Fibroblast of skin of right quadriceps (primary cell): ENCODE measurements around the gene FAM170B.

ENCODE experiments used
- DNase-seq: peaks from one replicate; pipeline ENCODE4 v3.0.0-alpha.2; 2013

The FAM170B gene

GRCh38 chr10:49151025-49151445, 17.2 kb upstream of the FAM170B start:
- peak; percentile 9 for DNase-seq

- no peak for DNase-seq
Observed at GRCh38 chr10:49150426-49150825, 16.6 kb upstream of the FAM170B start.

GRCh38 chr10:49149881-49150280, 16.1 kb upstream of the FAM170B start:
- no peak for DNase-seq

- DNase-seq = peak; percentile 74
Observed at GRCh38 chr10:49144058-49144720, 10.4 kb upstream of the FAM170B start.

- no peak for DNase-seq
Observed at GRCh38 chr10:49143249-49143648, 9.4 kb upstream of the FAM170B start.

GRCh38 chr10:49141541-49142332, 7.9 kb upstream of the FAM170B start:
- no peak for DNase-seq

GRCh38 chr10:49140304-49141177, 6.7 kb upstream of the FAM170B start:
- DNase-seq = peak; percentile 71

GRCh38 chr10:49139846-49140195, 6.0 kb upstream of the FAM170B start:
- peak; percentile 97 for DNase-seq

GRCh38 chr10:49139028-49139845, 5.4 kb upstream of the FAM170B start:
- DNase-seq = peak; percentile 83

GRCh38 chr10:49138361-49138891, 4.6 kb upstream of the FAM170B start:
- DNase-seq = peak; percentile 90

- no peak for DNase-seq
Observed at GRCh38 chr10:49136525-49136924, 2.7 kb upstream of the FAM170B start.

GRCh38 chr10:49135575-49136313, 1.9 kb upstream of the FAM170B start:
- DNase-seq = peak; percentile 27

GRCh38 chr10:49134327-49134726, 506 bp upstream of the FAM170B start:
- no peak for DNase-seq

- DNase-seq = no peak
Observed at GRCh38 chr10:49132362-49132737, 1.5 kb downstream of the FAM170B start.

- DNase-seq = no peak
Observed at GRCh38 chr10:49131507-49132361, 2.1 kb downstream of the FAM170B start.

GRCh38 chr10:49129376-49129775, 4.4 kb downstream of the FAM170B start:
- DNase-seq = no peak

GRCh38 chr10:49128854-49129253, 5.0 kb downstream of the FAM170B start:
- no peak for DNase-seq

GRCh38 chr10:49123981-49124950, 9.6 kb downstream of the FAM170B start:
- no peak for DNase-seq

- no peak for DNase-seq
Observed at GRCh38 chr10:49120911-49121310, 12.9 kb downstream of the FAM170B start.
